GM18909 (cell line): ENCODE results near the gene CHPF2.

Source experiments
- ATAC-seq: cut with Tn5 transposase; IDR thresholded peaks from one replicate; pipeline ENCODE4 v1.9.1; 2021; ENCODE audit warnings: mild to moderate bottlenecking; ENCODE audit not compliant: unreplicated experiment, poor library complexity

CHPF2 gene

GRCh38 chr7:151204383-151205032, 27.8 kb upstream of the CHPF2 start:
- no peak for ATAC-seq

- no peak for ATAC-seq
Observed at GRCh38 chr7:151205730-151206129, 26.6 kb upstream of the CHPF2 start.

GRCh38 chr7:151206914-151207313, 25.4 kb upstream of the CHPF2 start:
- ATAC-seq = no peak

- ATAC-seq = no peak
Observed at GRCh38 chr7:151207315-151207714, 25.0 kb upstream of the CHPF2 start.

GRCh38 chr7:151207804-151208203, 24.5 kb upstream of the CHPF2 start:
- no peak for ATAC-seq

- ATAC-seq = no peak
Observed at GRCh38 chr7:151208253-151208862, 23.9 kb upstream of the CHPF2 start.

GRCh38 chr7:151209588-151209987, 22.7 kb upstream of the CHPF2 start:
- ATAC-seq = no peak

GRCh38 chr7:151210087-151210854, 22.0 kb upstream of the CHPF2 start, which contains the start of gene H2BK1:
TSS of gene H2BK1 (minus strand) at chr7:151210488. CDS start at chr7:151210318, 170 bp downstream.
- ATAC-seq = no peak

GRCh38 chr7:151211155-151211772, 21.0 kb upstream of the CHPF2 start:
- no peak for ATAC-seq

GRCh38 chr7:151212626-151213025, 19.7 kb upstream of the CHPF2 start:
- no peak for ATAC-seq

- no peak for ATAC-seq
Observed at GRCh38 chr7:151213826-151214225, 18.5 kb upstream of the CHPF2 start.

- ATAC-seq = no peak
Observed at GRCh38 chr7:151215396-151215795, 16.9 kb upstream of the CHPF2 start.

GRCh38 chr7:151218170-151218569, 14.1 kb upstream of the CHPF2 start:
- ATAC-seq = no peak

- ATAC-seq = no peak
Observed at GRCh38 chr7:151223728-151224127, 8.6 kb upstream of the CHPF2 start.

GRCh38 chr7:151225948-151226510, 6.3 kb upstream of the CHPF2 start:
- ATAC-seq = no peak

- ATAC-seq = peak; percentile 16
Observed at GRCh38 chr7:151226560-151226874, 5.8 kb upstream of the CHPF2 start.

- peak; percentile 99 for ATAC-seq
Observed at GRCh38 chr7:151226875-151227782, 5.2 kb upstream of the CHPF2 start, which contains the start of gene ABCF2. TSS of gene ABCF2 (minus strand) at chr7:151227205. CDS start at chr7:151226458, 747 bp downstream.

- no peak for ATAC-seq
Observed at GRCh38 chr7:151228024-151228866, 4.0 kb upstream of the CHPF2 start.

GRCh38 chr7:151229249-151229648, 3.0 kb upstream of the CHPF2 start:
- no peak for ATAC-seq
